ENCODE data around the gene PEBP1.

DNA sequence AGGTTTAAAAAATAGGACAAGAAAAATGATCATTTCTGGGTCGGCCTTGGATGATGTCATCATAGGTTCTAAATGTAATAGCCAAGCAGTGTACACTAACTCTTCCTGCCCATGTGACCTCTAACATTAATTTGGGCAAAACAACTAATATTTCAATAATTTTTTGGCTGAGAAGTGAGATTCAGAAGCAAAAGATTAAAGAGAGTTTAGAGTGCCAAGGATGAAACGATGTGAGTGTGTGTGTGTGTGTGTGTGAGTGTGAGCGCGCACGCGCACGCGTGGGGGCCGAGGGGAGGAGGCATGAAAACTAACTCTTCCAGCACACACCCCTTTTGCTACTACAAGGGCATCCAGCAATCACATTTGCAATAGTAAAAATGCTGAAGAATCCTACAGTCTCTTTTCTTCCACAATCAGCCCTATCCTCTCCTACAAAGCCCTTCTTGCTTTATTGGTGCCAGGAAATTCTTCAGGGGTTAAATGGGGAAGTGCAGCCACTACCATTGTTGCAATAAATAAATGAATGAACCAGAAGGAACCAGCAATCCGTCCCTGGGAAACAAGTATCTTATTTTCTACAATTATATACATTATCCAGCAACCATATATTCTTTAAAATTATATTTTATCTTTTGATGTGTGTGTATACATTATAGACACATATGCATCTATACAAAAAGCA, 52.9 kb downstream of the PEBP1 start:
- TF ChIP-seq CTCF (IDR thresholded peaks at IDR 0.05; ENCODE audit: low read depth, low read length) (no peak), POLR2A (IDR thresholded peaks at IDR 0.05; ENCODE audit: extremely low read depth, insufficient read length) (no peak), MYC (IDR thresholded peaks at IDR 0.05; ENCODE audit: low read depth, low read length) (no peak)
